Omental fat pad (tissue), 4 donors: ENCODE data around the gene CHD1. TPM values are rescaled to one million over a fixed set of nuclear protein-coding genes. Genes with fewer than 3 reads are reported as not detected.

Experiments used
- small RNA-seq: library from RNA; depleted of rRNA; stranded (forward); fragments of <200 nt; gene quantifications from one replicate; pipeline ENCODE3, GENCODE V24; 2016
- total RNA-seq, 4 donors: library from RNA; depleted of rRNA; stranded (reverse); fragments of >200 nt; gene quantifications; one replicate each; pipeline ENCODE4 v1.1.0, GENCODE V29; 2016

Gene CHD1
- total RNA-seq, 4 donors from 2014 or later: 44.9 to 194 (median 96.7) TPM

Small RNA genes lying within 50 kb of the gene (small RNA-seq; reads per million reads assigned to genes)
- not detected for gene RF00019
- gene RNU6-402P: not detected

Other genes starting within 250 kb of the CHD1 start
- 10 to 100 TPM; 15.0 to 28.5 (median 21.3) TPM for gene RGMB, start 155.3 kb downstream of the CHD1 start, total RNA-seq